Neural crest cell (in vitro differentiated cells): ENCODE measurements around the gene PROM2. TPM values are rescaled to one million over a fixed set of nuclear protein-coding genes. Genes with fewer than 3 reads are reported as not detected.

Experiments used
- DNase-seq: peaks from one replicate; pipeline ENCODE4 v3.0.0; 2021; ENCODE audit warnings: low read depth, mixed read lengths, low spot score
- H3K27ac Mint-ChIP-seq: one replicate; pipeline ENCODE4 v1.8.0; 2021; ENCODE audit warnings: mild to moderate bottlenecking, mixed read lengths; ENCODE audit not compliant: unreplicated experiment
- H3K27me3 Mint-ChIP-seq: 2 replicates; pipeline ENCODE4 v1.8.0; 2021; ENCODE audit warnings: low read depth, mild to moderate bottlenecking, mixed read lengths
- H3K36me3 Mint-ChIP-seq: 2 replicates; pipeline ENCODE4 v1.8.0; 2021; ENCODE audit warnings: low read depth, mild to moderate bottlenecking, mixed read lengths
- H3K4me1 Mint-ChIP-seq: 2 replicates; pipeline ENCODE4 v1.8.0; 2021; ENCODE audit warnings: mixed read lengths
- H3K4me3 Mint-ChIP-seq: one replicate; pipeline ENCODE4 v1.8.0; 2021; ENCODE audit warnings: mild to moderate bottlenecking, mixed read lengths
- H3K9me3 Mint-ChIP-seq: 2 replicates; pipeline ENCODE4 v1.8.0; 2021; ENCODE audit warnings: mixed read lengths
- CTCF ChIP-seq: fragments of 200-600 bp; sonication (generic); conservative IDR thresholded peaks from 2 replicates; pipeline ENCODE4 v1.5.0; 2021; ENCODE audit warnings: antibody characterized with exemption, mild to moderate bottlenecking
- total RNA-seq: library from RNA; stranded (reverse); gene quantifications from 2 replicates; pipeline ENCODE4 v1.2.1, GENCODE V29; 2021

The PROM2 gene
- total RNA-seq, 1 donor from 2014 or later: 1.8 TPM

- no peaks in the 10 kb centered on the region for H3K27me3 Mint-ChIP-seq
- H3K9me3 Mint-ChIP-seq: no peaks in the 10 kb centered on the region
- no peaks in the 10 kb centered on the region for H3K4me1 Mint-ChIP-seq
- DNase-seq: no peak
- no peak overlapping the region for H3K27ac Mint-ChIP-seq
- no peak for TF ChIP-seq CTCF
- H3K4me3 Mint-ChIP-seq: no peak overlapping the region
- H3K36me3 Mint-ChIP-seq: no peaks in the 10 kb centered on the region
Measured at GRCh38 chr2:95331606-95332005, 57.4 kb downstream of the PROM2 start.

- no peak for TF ChIP-seq CTCF
- H3K27me3 Mint-ChIP-seq: no peaks in the 10 kb centered on the region
- DNase-seq: no peak
- H3K27ac Mint-ChIP-seq: no peak overlapping the region
- no peaks in the 10 kb centered on the region for H3K36me3 Mint-ChIP-seq
- H3K4me1 Mint-ChIP-seq: no peaks in the 10 kb centered on the region
- no peaks in the 10 kb centered on the region for H3K9me3 Mint-ChIP-seq
- no peak overlapping the region for H3K4me3 Mint-ChIP-seq
Measured at GRCh38 chr2:95332036-95332435, 57.8 kb downstream of the PROM2 start.

- DNase-seq: no peak
- H3K4me1 Mint-ChIP-seq: no peaks in the 10 kb centered on the region
- H3K36me3 Mint-ChIP-seq: no peaks in the 10 kb centered on the region
- H3K27ac Mint-ChIP-seq: no peak overlapping the region
- H3K4me3 Mint-ChIP-seq: no peak overlapping the region
- TF ChIP-seq CTCF: no peak
- H3K27me3 Mint-ChIP-seq: no peaks in the 10 kb centered on the region
- no peaks in the 10 kb centered on the region for H3K9me3 Mint-ChIP-seq
Measured at GRCh38 chr2:95333056-95333455, 58.8 kb downstream of the PROM2 start.

- Mint-ChIP-seq H3K36me3 (no peaks in the 10 kb centered on the region), H3K27me3 (no peaks in the 10 kb centered on the region), H3K27ac (no peak overlapping the region), H3K4me3 (no peak overlapping the region), H3K4me1 (no peaks in the 10 kb centered on the region), H3K9me3 (no peaks in the 10 kb centered on the region)
- no peak for DNase-seq
- TF ChIP-seq CTCF: no peak
Measured at GRCh38 chr2:95333888-95334338, 59.7 kb downstream of the PROM2 start.

GRCh38 chr2:95334916-95335641 is 60.8 kb downstream of the PROM2 start:
- Mint-ChIP-seq H3K4me3 (no peak overlapping the region), H3K36me3 (no peaks in the 10 kb centered on the region), H3K9me3 (no peaks in the 10 kb centered on the region), H3K27me3 (no peaks in the 10 kb centered on the region), H3K27ac (no peak overlapping the region), H3K4me1 (no peaks in the 10 kb centered on the region)
- no peak for TF ChIP-seq CTCF
- no peak for DNase-seq
